Suprapubic skin (tissue), 4 donors: Measurements from ENCODE around the gene CCDC27.

Experiments used
- CTCF ChIP-seq, 2 donors: fragments of 200-600 bp in 1 of 2; fragments of 450-650 bp in 1 of 2; sonication (generic) in 1 of 2; IDR thresholded peaks; one replicate each; pipeline ENCODE4 v1.5.1; 2016 to 2019; ENCODE audit warnings: antibody characterized with exemption in 2 of 2, mild to moderate bottlenecking in 1 of 2, moderate library complexity in 1 of 2
- EP300 ChIP-seq: sonication (generic); formaldehyde crosslinking; IDR thresholded peaks from one replicate; pipeline ENCODE4 v1.6.1; 2017; ENCODE audit warnings: antibody characterized with exemption
- POLR2AphosphoS5 ChIP-seq, 3 donors: sonication (generic); formaldehyde crosslinking; IDR thresholded peaks; one replicate each; pipeline ENCODE4 v1.6.1; 2017; ENCODE audit warnings: antibody characterized with exemption in 3 of 3

- TF ChIP-seq CTCF (IDR thresholded peaks at IDR 0.05) = no peak
- TF ChIP-seq EP300 = no peak
- no peak for TF ChIP-seq POLR2AphosphoS5 (IDR thresholded peaks at IDR 0.05)
These were observed 34.5 kb downstream of the CCDC27 start for GRCh38 chr1:3786468-3787348.
